ENCODE measurements around the gene WASHC3. TPM values are rescaled to one million over a fixed set of nuclear protein-coding genes. Genes with fewer than 3 reads are reported as not detected.
A peak's percentile ranks its signal among the peaks of the same experiment; 100 is the strongest.
"Not testable (repeated sequence)": the region's sequence is repeated elsewhere in the genome, so short reads cannot be mapped to it uniquely, and the experiment has no call there.

Gene WASHC3
- polyA plus RNA-seq, 3 donors = 46.3 to 66.6 (median 46.5) TPM

- peak in 3 of 11 donors; percentile 2 to 8 (median 6) for DNase-seq (ENCODE audit: extremely low read depth in 1 of 11, low read depth in 9 of 11, low spot score in 4 of 11)
These were observed 663 bp downstream of the WASHC3 start for GRCh38 chr12:102061096-102061559.

- no peak for DNase-seq (ENCODE audit: extremely low read depth in 1 of 11, low read depth in 9 of 11, low spot score in 4 of 11)
These were observed 2.4 kb downstream of the WASHC3 start for GRCh38 chr12:102059343-102059742.

GRCh38 chr12:102054345-102054744 is 7.4 kb downstream of the WASHC3 start:
- DNase-seq (ENCODE audit: extremely low read depth in 1 of 11, low read depth in 9 of 11, low spot score in 4 of 11) = no peak

- no peak for DNase-seq (ENCODE audit: extremely low read depth in 1 of 11, low read depth in 9 of 11, low spot score in 4 of 11)
These were observed 8.8 kb downstream of the WASHC3 start for GRCh38 chr12:102053062-102053349.

GRCh38 chr12:102052192-102053061 is 9.4 kb downstream of the WASHC3 start:
- DNase-seq (ENCODE audit: extremely low read depth in 1 of 11, low read depth in 9 of 11, low spot score in 4 of 11) = no peak

- DNase-seq (ENCODE audit: extremely low read depth in 1 of 11, low read depth in 9 of 11, low spot score in 4 of 11) = no peak
These were observed 10.3 kb downstream of the WASHC3 start for GRCh38 chr12:102051431-102051965.

GRCh38 chr12:102050660-102051430 is 10.9 kb downstream of the WASHC3 start:
- DNase-seq (ENCODE audit: extremely low read depth in 1 of 11, low read depth in 9 of 11, low spot score in 4 of 11) = no peak

GRCh38 chr12:102043928-102044327 is 17.9 kb downstream of the WASHC3 start:
- no peak for DNase-seq (ENCODE audit: extremely low read depth in 1 of 11, low read depth in 9 of 11, low spot score in 4 of 11)

GRCh38 chr12:102033991-102034745 is 27.6 kb downstream of the WASHC3 start:
- DNase-seq (ENCODE audit: extremely low read depth in 1 of 11, low read depth in 9 of 11, low spot score in 4 of 11) = no peak

- DNase-seq (ENCODE audit: extremely low read depth in 1 of 11, low read depth in 9 of 11, low spot score in 4 of 11) = no peak
These were observed 29.9 kb downstream of the WASHC3 start for GRCh38 chr12:102031852-102032251.

GRCh38 chr12:102029141-102029540 is 32.6 kb downstream of the WASHC3 start:
- no peak for DNase-seq (ENCODE audit: extremely low read depth in 1 of 11, low read depth in 9 of 11, low spot score in 4 of 11)

- no peak for DNase-seq (ENCODE audit: extremely low read depth in 1 of 11, low read depth in 9 of 11, low spot score in 4 of 11)
These were observed 35.1 kb downstream of the WASHC3 start for GRCh38 chr12:102026728-102027127.

- no peak for DNase-seq (ENCODE audit: extremely low read depth in 1 of 11, low read depth in 9 of 11, low spot score in 4 of 11)
These were observed 37.0 kb downstream of the WASHC3 start for GRCh38 chr12:102024765-102025164.

GRCh38 chr12:102023343-102023930 is 38.4 kb downstream of the WASHC3 start:
- DNase-seq (ENCODE audit: extremely low read depth in 1 of 11, low read depth in 9 of 11, low spot score in 4 of 11) = no peak

GRCh38 chr12:102022286-102022685 is 39.5 kb downstream of the WASHC3 start:
- no peak for DNase-seq (ENCODE audit: extremely low read depth in 1 of 11, low read depth in 9 of 11, low spot score in 4 of 11)

- no peak for DNase-seq (ENCODE audit: extremely low read depth in 1 of 11, low read depth in 9 of 11, low spot score in 4 of 11)
These were observed 40.1 kb downstream of the WASHC3 start for GRCh38 chr12:102021540-102022246.

GRCh38 chr12:102018607-102019006 is 43.2 kb downstream of the WASHC3 start:
- not testable (repeated sequence) for DNase-seq (ENCODE audit: extremely low read depth in 1 of 11, low read depth in 9 of 11, low spot score in 4 of 11)

GRCh38 chr12:102016472-102016871 is 45.3 kb downstream of the WASHC3 start:
- DNase-seq (ENCODE audit: extremely low read depth in 1 of 11, low read depth in 9 of 11, low spot score in 4 of 11) = no peak
